HuH-7 (cell line): ENCODE results near the gene PLPPR5.

Experiments
- DNase-seq: peaks from one replicate; pipeline ENCODE4 v3.0.0; 2011; ENCODE audit warnings: low spot score

Gene PLPPR5

DNA sequence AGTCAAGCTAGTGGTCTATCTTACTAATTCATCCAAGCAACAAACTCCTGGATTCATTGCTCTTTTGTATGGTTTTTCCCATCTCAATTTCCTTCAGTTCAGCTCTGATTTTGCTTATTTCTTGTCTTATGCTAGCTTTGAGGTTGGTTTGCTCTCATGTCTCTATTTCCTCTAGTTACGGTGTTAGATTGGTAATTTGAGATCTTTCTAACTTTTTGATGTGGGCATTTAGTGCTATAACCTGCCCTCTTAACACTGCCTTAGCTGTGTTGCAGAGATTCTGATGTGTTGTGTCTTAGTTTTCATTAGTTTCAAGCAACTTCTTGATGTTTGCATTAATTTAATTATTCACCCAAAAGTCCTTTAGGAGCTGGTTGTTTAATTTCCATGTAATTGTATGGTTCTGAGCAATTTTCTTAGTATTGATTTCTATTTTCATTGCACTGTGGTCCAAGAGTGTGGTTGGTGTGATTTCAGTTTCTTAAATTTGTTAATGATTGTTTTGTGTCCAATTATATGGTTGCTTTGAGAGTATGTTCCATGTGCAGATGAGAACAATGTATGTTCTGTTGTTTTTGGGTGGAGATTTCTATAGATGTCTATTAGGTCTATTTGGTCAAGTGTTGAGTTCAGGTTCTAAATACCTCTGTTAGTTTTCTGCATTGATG, 154.6 kb downstream of the PLPPR5 start:
- no peak for DNase-seq

DNA sequence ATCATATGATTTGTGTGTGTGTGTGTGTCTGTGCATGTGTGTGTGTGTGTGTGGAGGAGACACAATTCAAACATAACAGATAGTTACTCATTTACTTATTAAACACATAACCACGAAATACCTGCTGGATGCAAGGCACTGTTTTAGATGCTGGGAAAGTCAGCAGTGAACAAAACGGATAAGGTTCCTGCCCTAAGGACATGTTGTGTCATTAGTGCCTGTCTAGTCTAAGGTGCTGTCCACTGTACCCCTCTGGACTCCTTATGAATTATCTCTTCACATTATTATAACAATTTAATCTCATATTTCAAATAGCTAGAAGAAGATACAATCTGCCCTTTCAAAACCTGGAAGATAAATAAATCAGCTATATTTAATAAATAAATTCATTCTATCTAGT, 162.4 kb downstream of the PLPPR5 start:
- DNase-seq, result no peak
